MCF 10A (cell line): ENCODE data around the gene TMEM209. TPM values are rescaled to one million over a fixed set of nuclear protein-coding genes. Genes with fewer than 3 reads are reported as not detected.
A peak's percentile ranks its signal among the peaks of the same experiment; 100 is the strongest.

Source experiments
- BruUV-seq: library from RNA; stranded (reverse); fragments of 400-500 nt; replicated peaks from 2 replicates; lab custom pipeline; 2021; lab: Mats Ljungman, UMichigan
- CTCF ChIA-PET: fragments of 300-600 bp; sonication (Branson Sonifier 250); formaldehyde crosslinking; extraction: SDS; loops from one replicate; lab custom pipeline; 2021; ENCODE audit warnings: antibody characterized with exemption, inconsistent platforms; lab: Yijun Ruan, JAX
- POLR2A ChIA-PET: fragments of 300-600, 350-650 bp; sonication (Branson Sonifier 250); formaldehyde crosslinking; extraction: SDS; loops from one replicate; lab custom pipeline; 2020; ENCODE audit warnings: antibody characterized with exemption, inconsistent platforms; lab: Yijun Ruan, JAX
- DNase-seq: peaks from one replicate; pipeline ENCODE4 v3.0.0-alpha.2; 2018; ENCODE audit not compliant: unreplicated experiment
- H3K27ac Mint-ChIP-seq: one replicate; pipeline ENCODE4 v1.8.0; 2022; ENCODE audit warnings: mild to moderate bottlenecking, low read depth, mixed read lengths; ENCODE audit not compliant: unreplicated experiment
- H3K27me3 Mint-ChIP-seq: one replicate; pipeline ENCODE4 v1.8.0; 2022; ENCODE audit warnings: mixed read lengths; ENCODE audit not compliant: insufficient read depth, unreplicated experiment
- H3K36me3 Mint-ChIP-seq: one replicate; pipeline ENCODE4 v1.8.0; 2022; ENCODE audit warnings: mild to moderate bottlenecking, moderate library complexity, mixed read lengths; ENCODE audit not compliant: insufficient read depth, unreplicated experiment
- H3K4me1 Mint-ChIP-seq: one replicate; pipeline ENCODE4 v1.8.0; 2022; ENCODE audit warnings: mixed read lengths; ENCODE audit not compliant: insufficient read depth, unreplicated experiment
- H3K4me3 Mint-ChIP-seq: one replicate; pipeline ENCODE4 v1.8.0; 2022; ENCODE audit warnings: mild to moderate bottlenecking, moderate library complexity, mixed read lengths; ENCODE audit not compliant: unreplicated experiment
- H3K9me3 Mint-ChIP-seq: one replicate; pipeline ENCODE4 v1.8.0; 2022; ENCODE audit warnings: mixed read lengths; ENCODE audit not compliant: unreplicated experiment
- CTCF ChIP-seq: fragments of 200-600 bp; IDR thresholded peaks from one replicate; pipeline ENCODE4 v1.8.0; 2022; ENCODE audit warnings: antibody characterized with exemption, mild to moderate bottlenecking; ENCODE audit not compliant: unreplicated experiment
- intact Hi-C: fragments of 100-400 bp; cut with micrococcal nuclease; formaldehyde crosslinking; loops from 2 replicates; pipeline ENCODE4 v1.14.1; 2022
- total RNA-seq: library from RNA; stranded (reverse); gene quantifications from 2 replicates; pipeline ENCODE4 v1.2.3, GENCODE V29; 2022

TMEM209 gene
- total RNA-seq, 1 experiment from 2014 or later = 38.3 TPM

- no TSS peak for BruUV-seq
- Mint-ChIP-seq H3K4me1 (no peaks in the 10 kb centered on the region), H3K27me3 (no peaks in the 10 kb centered on the region), H3K27ac (no peak overlapping the region), H3K4me3 (no peak overlapping the region), H3K9me3 (no peaks in the 10 kb centered on the region), H3K36me3 (peaks cover 46% of the 10 kb centered on the region)
- POLR2A ChIA-PET = interaction anchor here (0.6 kb wide), 1 partner anchor 87 kb away, joined by 4 read pairs; the partner anchor contains the start of gene KLHDC10
- CTCF ChIA-PET = no interaction called here
- DNase-seq = no peak
- TF ChIP-seq CTCF = no peak
- intact Hi-C loops = no loop called here
Measured at GRCh38 chr7:130157700-130158099, 47.5 kb downstream of the TMEM209 start.

GRCh38 chr7:130156140-130156539 lies 49.1 kb downstream of the TMEM209 start:
- intact Hi-C loops = no loop called here
- no peak for DNase-seq
- TF ChIP-seq CTCF = no peak
- Mint-ChIP-seq H3K4me3 (no peak overlapping the region), H3K36me3 (peaks cover 32% of the 10 kb centered on the region), H3K27me3 (no peaks in the 10 kb centered on the region), H3K9me3 (no peaks in the 10 kb centered on the region), H3K27ac (no peak overlapping the region), H3K4me1 (no peaks in the 10 kb centered on the region)
- CTCF ChIA-PET = interaction anchor here (0.6 kb wide), 1 partner anchor 41 kb away, joined by 3 read pairs; no protein-coding TSS in a partner anchor
- no TSS peak for BruUV-seq
- POLR2A ChIA-PET = interaction anchor here (0.6 kb wide), 1 partner anchor 638 kb away, joined by 3 read pairs; no protein-coding TSS in a partner anchor

- ChIA-PET CTCF (interaction anchor here (0.6 kb wide), 1 partner anchor 569 kb away, joined by 3 read pairs; no protein-coding TSS in a partner anchor), POLR2A (interaction anchor here (0.7 kb wide), 2 partner anchors 63 to 367 kb away, joined by 3 read pairs; no protein-coding TSS in a partner anchor)
- no peaks in the 10 kb centered on the region for H3K27me3 Mint-ChIP-seq
- H3K4me3 Mint-ChIP-seq = no peak overlapping the region
- peak; percentile 9 for DNase-seq
- peaks cover 18% of the 10 kb centered on the region for H3K36me3 Mint-ChIP-seq
- no peak overlapping the region for H3K27ac Mint-ChIP-seq
- no TSS peak for BruUV-seq
- intact Hi-C loops = no loop called here
- TF ChIP-seq CTCF = peak; percentile 18
- no peaks in the 10 kb centered on the region for H3K4me1 Mint-ChIP-seq
- H3K9me3 Mint-ChIP-seq = no peaks in the 10 kb centered on the region
Measured at GRCh38 chr7:130154501-130155317, 50.5 kb downstream of the TMEM209 start.

- intact Hi-C loops = no loop called here
- peak; percentile 48 for DNase-seq
- Mint-ChIP-seq H3K36me3 (peaks cover 12% of the 10 kb centered on the region), H3K27ac (no peak overlapping the region), H3K27me3 (no peaks in the 10 kb centered on the region), H3K9me3 (no peaks in the 10 kb centered on the region), H3K4me1 (no peaks in the 10 kb centered on the region), H3K4me3 (no peak overlapping the region)
- BruUV-seq = no TSS peak
- CTCF ChIA-PET = interaction anchor here (0.6 kb wide), 1 partner anchor 43 kb away, joined by 4 read pairs; no protein-coding TSS in a partner anchor
- no peak for TF ChIP-seq CTCF
- POLR2A ChIA-PET = interaction anchor here (0.7 kb wide), 1 partner anchor 368 kb away, joined by 3 read pairs; no protein-coding TSS in a partner anchor
Measured at GRCh38 chr7:130154131-130154500, 51.1 kb downstream of the TMEM209 start.
